SW 1271 (cell line): Measurements from ENCODE around the gene GLYATL1.
"Not testable (repeated sequence)": the region's sequence is repeated elsewhere in the genome, so short reads cannot be mapped to it uniquely, and the experiment has no call there.

ENCODE experiments used
- DNase-seq, 2 experiments: peaks; one replicate each; lab custom pipeline; 2025; lab: John Stamatoyannopoulos, UW

GLYATL1 gene

DNA sequence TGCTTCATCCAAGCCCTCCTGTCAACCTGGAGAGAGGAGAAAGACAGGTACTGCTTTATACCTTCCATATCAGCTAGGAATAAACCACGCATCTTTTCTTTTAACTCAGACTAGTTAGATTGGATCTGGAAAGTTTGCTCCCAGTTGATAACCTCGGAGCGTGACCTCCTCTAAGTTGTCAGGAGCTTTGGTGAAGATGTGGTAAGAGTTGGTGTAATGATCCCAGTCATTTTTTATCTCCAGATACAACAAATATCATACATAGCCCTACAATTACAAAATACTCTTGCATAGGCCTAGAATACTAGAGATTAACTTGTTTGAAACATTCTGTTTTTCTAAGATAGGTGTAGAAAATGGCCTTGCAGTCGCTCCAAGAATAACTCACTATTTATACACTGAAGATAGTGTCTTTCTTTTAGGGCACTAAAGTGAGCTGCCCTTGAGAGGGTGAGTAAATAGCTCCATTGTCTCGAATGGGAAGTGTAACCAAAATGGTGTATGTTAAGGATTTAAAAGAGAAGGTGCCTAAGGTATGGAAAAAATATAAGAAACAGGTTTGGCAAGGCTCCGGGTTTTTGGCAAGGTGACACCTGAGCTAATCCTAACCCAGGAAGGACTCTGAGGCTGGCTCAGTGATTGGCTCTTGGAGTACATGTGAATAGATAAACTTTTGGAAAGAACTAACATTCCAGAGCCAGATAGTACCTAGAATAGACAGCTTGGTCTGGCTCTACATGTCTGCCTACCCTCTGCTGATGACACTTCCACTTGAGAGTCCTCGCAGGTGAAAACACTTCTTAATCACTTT, 59.4 kb downstream of the GLYATL1 start:
- DNase-seq = no peak

DNA sequence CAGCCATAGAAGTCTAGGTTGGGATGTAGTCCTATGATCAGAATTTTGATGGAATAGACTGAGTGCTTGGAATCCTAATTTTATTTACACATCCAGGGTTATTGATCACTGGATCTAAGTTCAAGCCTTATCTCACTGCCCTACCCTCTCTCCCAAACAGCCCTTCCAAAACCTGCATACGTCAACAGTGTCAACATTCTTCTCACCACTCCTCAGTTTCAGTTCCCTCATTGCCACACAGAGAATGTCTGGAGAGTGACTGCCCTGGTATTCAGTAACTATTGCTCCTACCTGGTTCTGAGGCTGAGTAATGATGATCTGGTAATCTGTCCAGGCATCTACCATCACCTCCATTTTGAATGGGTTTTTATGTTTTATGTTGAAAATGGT, 60.0 kb downstream of the GLYATL1 start:
- no peak for DNase-seq

GRCh38 chr11:59000003-59000402, 60.7 kb downstream of the GLYATL1 start:
- DNase-seq = no peak

- DNase-seq = not testable (repeated sequence)
Measured at GRCh38 chr11:59002006-59002405, 62.7 kb downstream of the GLYATL1 start.
